MM.1S (cell line): Measurements from ENCODE around the gene GRK3.

Source experiments
- DNase-seq: peaks from one replicate; pipeline ENCODE4 v3.0.0-alpha.2; 2015
- H2AFZ ChIP-seq: fragments of 300-600 bp; sonication (generic); 2 replicates; pipeline ENCODE4 v1.6.0; 2016; ENCODE audit warnings: antibody characterized with exemption, low read length
- H3F3A ChIP-seq: fragments of 300-600 bp; sonication (generic); 2 replicates; pipeline ENCODE4 v1.6.1; 2016; ENCODE audit warnings: mild to moderate bottlenecking, antibody characterized with exemption, low read length, moderate library complexity, mixed read lengths; ENCODE audit not compliant: insufficient read depth
- H3K27ac ChIP-seq: fragments of 300-600 bp; sonication (generic); 2 replicates; pipeline ENCODE4 v1.5.1; 2016; ENCODE audit warnings: mild to moderate bottlenecking, low read length
- H3K27me3 ChIP-seq: fragments of 300-600 bp; sonication (generic); replicated peaks from 2 replicates; pipeline ENCODE4 v1.6.0; 2016; ENCODE audit warnings: low read length; ENCODE audit not compliant: insufficient read depth
- H3K36me3 ChIP-seq: fragments of 300-600 bp; sonication (generic); replicated peaks from 2 replicates; pipeline ENCODE4 v1.6.1; 2016; ENCODE audit warnings: mild to moderate bottlenecking, low read length, mixed read lengths; ENCODE audit not compliant: insufficient read depth
- H3K4me1 ChIP-seq: fragments of 300-600 bp; sonication (generic); 2 replicates; pipeline ENCODE4 v1.6.1; 2016; ENCODE audit warnings: low read length, mixed read lengths
- H3K4me2 ChIP-seq: fragments of 300-600 bp; sonication (generic); 2 replicates; pipeline ENCODE4 v1.6.0; 2016; ENCODE audit warnings: low read depth, low read length
- H3K4me3 ChIP-seq: fragments of 300-600 bp; sonication (generic); 2 replicates; pipeline ENCODE4 v1.5.1; 2016; ENCODE audit warnings: low read length, mixed read lengths
- H3K79me2 ChIP-seq: fragments of 300-600 bp; sonication (generic); 2 replicates; pipeline ENCODE4 v1.6.1; 2016; ENCODE audit warnings: mixed run types, low read length, mixed read lengths
- H3K9ac ChIP-seq: fragments of 300-600 bp; sonication (generic); 2 replicates; pipeline ENCODE4 v1.6.1; 2016; ENCODE audit warnings: low read length, mixed read lengths
- H3K9me2 ChIP-seq: fragments of 300-600 bp; sonication (generic); replicated peaks from 2 replicates; pipeline ENCODE4 v1.6.1; 2016; ENCODE audit warnings: mild to moderate bottlenecking, low read length, mixed read lengths; ENCODE audit not compliant: insufficient read depth
- H3K9me3 ChIP-seq: fragments of 300-600 bp; sonication (generic); replicated peaks from 2 replicates; pipeline ENCODE4 v1.6.1; 2016; ENCODE audit warnings: mild to moderate bottlenecking, low read length, mixed read lengths; ENCODE audit not compliant: insufficient read depth
- H4K20me1 ChIP-seq: fragments of 300-600 bp; sonication (generic); 2 replicates; pipeline ENCODE4 v1.6.1; 2016; ENCODE audit warnings: mild to moderate bottlenecking, low read length, moderate library complexity, mixed read lengths; ENCODE audit not compliant: insufficient read depth
- CTCF ChIP-seq: fragments of 300-600 bp; sonication (generic); IDR thresholded peaks from 2 replicates; pipeline ENCODE4 v1.5.1; 2016; ENCODE audit warnings: antibody characterized with exemption, low read length, mixed read lengths
- EZH2 ChIP-seq: fragments of 300-600 bp; sonication (generic); optimal IDR thresholded peaks from 2 replicates; pipeline ENCODE3; 2017; ENCODE audit warnings: low read depth, mild to moderate bottlenecking, antibody characterized with exemption, low read length, mixed read lengths
- EZH2phosphoT487 ChIP-seq: fragments of 300-600 bp; sonication (generic); IDR thresholded peaks from 2 replicates; pipeline ENCODE4 v1.6.1; 2018; ENCODE audit warnings: antibody characterized with exemption, low read length

The GRK3 gene

DNA sequence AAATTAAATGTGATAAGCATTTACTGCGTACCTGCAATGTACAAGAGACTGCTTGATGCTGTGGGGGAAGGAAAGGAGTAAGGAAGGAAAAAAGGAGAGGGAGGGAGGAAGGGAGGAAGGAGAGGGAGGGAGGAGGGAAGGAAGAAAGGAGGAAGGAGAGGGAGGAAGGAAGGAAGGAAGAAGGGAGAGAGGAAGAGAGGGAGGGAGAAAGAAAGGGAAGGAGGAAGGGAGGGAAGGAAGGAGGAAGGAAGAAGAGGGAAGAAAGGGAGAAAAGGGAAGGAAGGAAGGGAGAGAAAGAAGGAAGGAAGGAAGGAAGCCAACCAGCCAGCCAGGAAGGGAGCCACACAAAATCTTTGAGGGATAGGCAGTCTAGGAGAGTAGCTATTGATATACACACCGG lies 133.5 kb downstream of the GRK3 start:
- Histone ChIP-seq H3K4me1 (no peaks in the 10 kb centered on the region), H3K9ac (no peak overlapping the region)

DNA sequence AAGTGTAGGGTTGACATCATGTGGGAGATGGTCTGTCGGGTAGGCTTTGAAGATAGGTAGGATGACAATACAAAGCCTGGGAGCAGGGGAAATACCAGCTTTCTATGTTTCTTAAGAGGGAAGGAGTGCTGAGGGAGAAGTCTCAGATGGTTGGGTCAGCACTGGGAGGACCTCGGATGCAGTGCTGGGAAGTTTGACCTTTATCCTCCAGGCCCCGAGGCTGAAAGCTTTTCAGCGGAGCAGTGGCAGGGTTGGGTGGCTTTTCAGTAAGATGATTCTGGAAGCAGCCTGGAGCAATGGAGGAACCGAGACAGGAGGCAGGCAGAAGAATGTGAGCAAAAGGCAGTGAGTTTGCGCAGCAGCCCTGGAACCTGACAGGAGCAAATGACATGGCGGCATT lies 134.0 kb downstream of the GRK3 start:
- Histone ChIP-seq H3K27ac (no peak overlapping the region), H3K9me2 (no peaks in the 10 kb centered on the region), H3K9me3 (no peaks in the 10 kb centered on the region), H3F3A (no peaks in the 10 kb centered on the region), H3K36me3 (no peaks in the 10 kb centered on the region), H4K20me1 (no peaks in the 10 kb centered on the region), H3K79me2 (no peaks in the 10 kb centered on the region), H3K4me3 (no peak overlapping the region), H3K27me3 (no peaks in the 10 kb centered on the region), H3K4me2 (no peak overlapping the region), H3K9ac (no peak overlapping the region), H3K4me1 (no peaks in the 10 kb centered on the region), H2AFZ (no peak overlapping the region)
- TF ChIP-seq EZH2 (no peak), CTCF (no peak), EZH2phosphoT487 (no peak)
- DNase-seq: no peak

More for the DNA sequence above, 133.5 kb downstream of the GRK3 start:
- Histone ChIP-seq H3K9me3 (no peaks in the 10 kb centered on the region), H3K79me2 (no peaks in the 10 kb centered on the region), H3K9me2 (no peaks in the 10 kb centered on the region), H3K4me3 (no peak overlapping the region), H3F3A (no peaks in the 10 kb centered on the region), H4K20me1 (no peaks in the 10 kb centered on the region), H3K27ac (no peak overlapping the region), H2AFZ (no peak overlapping the region), H3K27me3 (no peaks in the 10 kb centered on the region), H3K4me2 (no peak overlapping the region), H3K36me3 (no peaks in the 10 kb centered on the region)
- TF ChIP-seq CTCF (no peak), EZH2 (no peak), EZH2phosphoT487 (no peak)
- DNase-seq: no peak

DNA sequence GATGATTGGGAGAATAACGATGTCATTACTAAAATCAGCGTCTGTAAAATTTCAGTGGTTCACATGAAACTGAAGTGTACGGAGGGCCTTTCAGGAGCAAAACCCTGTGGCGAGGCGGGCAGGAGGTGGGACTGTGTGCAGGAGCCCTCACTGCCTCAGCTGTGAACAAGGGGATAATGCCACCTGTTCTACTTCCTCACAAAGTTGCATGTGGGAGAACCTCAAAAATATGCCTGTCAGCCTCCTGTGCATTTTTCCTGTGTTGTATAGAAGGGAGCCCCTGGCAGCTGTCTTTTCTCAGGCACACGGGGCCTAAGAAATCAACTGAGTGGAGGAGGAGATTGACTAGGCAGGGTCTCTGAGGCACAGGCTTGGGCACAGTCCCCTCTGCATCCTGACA lies 134.5 kb downstream of the GRK3 start:
- H3K4me1 ChIP-seq: no peaks in the 10 kb centered on the region
- H3K36me3 ChIP-seq: no peaks in the 10 kb centered on the region
- DNase-seq: no peak
- H4K20me1 ChIP-seq: no peaks in the 10 kb centered on the region
- no peaks in the 10 kb centered on the region for H3K9me3 ChIP-seq
- no peak overlapping the region for H3K4me2 ChIP-seq
- no peak for TF ChIP-seq CTCF
- no peak for TF ChIP-seq EZH2phosphoT487
- no peak for TF ChIP-seq EZH2
- H3K79me2 ChIP-seq: no peaks in the 10 kb centered on the region
- H3K9ac ChIP-seq: no peak overlapping the region
- no peaks in the 10 kb centered on the region for H3K27me3 ChIP-seq
- H2AFZ ChIP-seq: no peak overlapping the region
- no peaks in the 10 kb centered on the region for H3K9me2 ChIP-seq
- no peaks in the 10 kb centered on the region for H3F3A ChIP-seq
- H3K4me3 ChIP-seq: no peak overlapping the region
- no peak overlapping the region for H3K27ac ChIP-seq
